Mucosa of stomach (tissue), 1 donor: ENCODE data around the gene SIPA1L3.

Source experiments
- H3K27me3 ChIP-seq: one replicate; pipeline ENCODE4 v1.7.0; 2013; ENCODE audit warnings: mild to moderate bottlenecking, low read length; ENCODE audit not compliant: control insufficient read depth, insufficient read depth
- H3K36me3 ChIP-seq: one replicate; pipeline ENCODE4 v1.7.0; 2013; ENCODE audit warnings: low read length; ENCODE audit not compliant: control insufficient read depth, insufficient read depth
- H3K4me1 ChIP-seq: one replicate; pipeline ENCODE4 v1.7.0; 2013; ENCODE audit warnings: mild to moderate bottlenecking, low read length; ENCODE audit not compliant: control insufficient read depth, insufficient read depth
- H3K4me3 ChIP-seq: one replicate; pipeline ENCODE4 v1.7.0; 2013; ENCODE audit warnings: low read length
- H3K9ac ChIP-seq: one replicate; pipeline ENCODE4 v1.7.0; 2013; ENCODE audit warnings: mild to moderate bottlenecking, low read length, moderate library complexity
- H3K9me3 ChIP-seq: one replicate; pipeline ENCODE4 v1.7.0; 2013; ENCODE audit warnings: mild to moderate bottlenecking, low read length, moderate library complexity; ENCODE audit not compliant: control insufficient read depth
- donor health status: Pancreatic carcinoma.

Gene SIPA1L3

GRCh38 chr19:38012944-38013343 is 105.9 kb downstream of the SIPA1L3 start:
- Histone ChIP-seq H3K36me3 (no peaks in the 10 kb centered on the region), H3K4me1 (no peaks in the 10 kb centered on the region), H3K9ac (no peak overlapping the region), H3K4me3 (no peak overlapping the region), H3K9me3 (no peaks in the 10 kb centered on the region), H3K27me3 (no peaks in the 10 kb centered on the region)

GRCh38 chr19:38013913-38014580 is 107.0 kb downstream of the SIPA1L3 start:
- Histone ChIP-seq H3K36me3 (no peaks in the 10 kb centered on the region), H3K9me3 (no peaks in the 10 kb centered on the region), H3K27me3 (no peaks in the 10 kb centered on the region), H3K4me1 (no peaks in the 10 kb centered on the region), H3K9ac (no peak overlapping the region), H3K4me3 (no peak overlapping the region)

GRCh38 chr19:38015216-38015615 is 108.2 kb downstream of the SIPA1L3 start:
- Histone ChIP-seq H3K9ac (no peak overlapping the region), H3K36me3 (no peaks in the 10 kb centered on the region), H3K4me3 (no peak overlapping the region), H3K4me1 (no peaks in the 10 kb centered on the region), H3K9me3 (no peaks in the 10 kb centered on the region), H3K27me3 (no peaks in the 10 kb centered on the region)

GRCh38 chr19:38015761-38016160 is 108.8 kb downstream of the SIPA1L3 start:
- Histone ChIP-seq H3K36me3 (no peaks in the 10 kb centered on the region), H3K4me1 (no peaks in the 10 kb centered on the region), H3K9me3 (no peaks in the 10 kb centered on the region), H3K9ac (no peak overlapping the region), H3K4me3 (no peak overlapping the region), H3K27me3 (no peaks in the 10 kb centered on the region)

- Histone ChIP-seq H3K9me3 (no peaks in the 10 kb centered on the region), H3K9ac (no peak overlapping the region), H3K36me3 (no peaks in the 10 kb centered on the region), H3K4me1 (peaks cover under 1% of the 10 kb centered on the region), H3K27me3 (no peaks in the 10 kb centered on the region), H3K4me3 (no peak overlapping the region)
Observed at GRCh38 chr19:38017401-38018151, 110.6 kb downstream of the SIPA1L3 start.

- no peaks in the 10 kb centered on the region for H3K9me3 ChIP-seq
- no peaks in the 10 kb centered on the region for H3K36me3 ChIP-seq
- H3K27me3 ChIP-seq, result no peaks in the 10 kb centered on the region
- peaks cover 13% of the 10 kb centered on the region for H3K4me1 ChIP-seq
- H3K4me3 ChIP-seq, result no peak overlapping the region
- H3K9ac ChIP-seq, result no peak overlapping the region
Observed at GRCh38 chr19:38018694-38019395, 111.8 kb downstream of the SIPA1L3 start.

GRCh38 chr19:38019396-38019724 is 112.4 kb downstream of the SIPA1L3 start:
- Histone ChIP-seq H3K4me3 (no peak overlapping the region), H3K4me1 (peaks cover 18% of the 10 kb centered on the region), H3K9ac (no peak overlapping the region), H3K36me3 (no peaks in the 10 kb centered on the region), H3K27me3 (no peaks in the 10 kb centered on the region), H3K9me3 (no peaks in the 10 kb centered on the region)

- no peaks in the 10 kb centered on the region for H3K36me3 ChIP-seq
- no peaks in the 10 kb centered on the region for H3K27me3 ChIP-seq
- peaks cover 20% of the 10 kb centered on the region for H3K4me1 ChIP-seq
- H3K9me3 ChIP-seq, result no peaks in the 10 kb centered on the region
- H3K9ac ChIP-seq, result no peak overlapping the region
- H3K4me3 ChIP-seq, result no peak overlapping the region
Observed at GRCh38 chr19:38020311-38020710, 113.3 kb downstream of the SIPA1L3 start.

GRCh38 chr19:38021352-38021751 is 114.3 kb downstream of the SIPA1L3 start:
- no peaks in the 10 kb centered on the region for H3K9me3 ChIP-seq
- H3K4me3 ChIP-seq, result no peak overlapping the region
- no peaks in the 10 kb centered on the region for H3K27me3 ChIP-seq
- no peaks in the 10 kb centered on the region for H3K36me3 ChIP-seq
- H3K4me1 ChIP-seq, result peaks cover 20% of the 10 kb centered on the region
- H3K9ac ChIP-seq, result no peak overlapping the region

- Histone ChIP-seq H3K9me3 (no peaks in the 10 kb centered on the region), H3K36me3 (no peaks in the 10 kb centered on the region), H3K9ac (no peak overlapping the region), H3K4me1 (peaks cover 20% of the 10 kb centered on the region), H3K27me3 (no peaks in the 10 kb centered on the region), H3K4me3 (no peak overlapping the region)
Observed at GRCh38 chr19:38022791-38023670, 116.0 kb downstream of the SIPA1L3 start.

GRCh38 chr19:38023671-38024541 is 116.9 kb downstream of the SIPA1L3 start:
- Histone ChIP-seq H3K9ac (no peak overlapping the region), H3K4me3 (no peak overlapping the region), H3K4me1 (peaks cover 20% of the 10 kb centered on the region)

More at GRCh38 chr19:38023671-38024541, 116.9 kb downstream of the SIPA1L3 start:
- Histone ChIP-seq H3K9me3 (no peaks in the 10 kb centered on the region), H3K36me3 (no peaks in the 10 kb centered on the region), H3K27me3 (no peaks in the 10 kb centered on the region)
